GM18526 (cell line): ENCODE measurements around the gene GALNT16.

Experiments
- POLR2A ChIP-seq: IDR thresholded peaks from 3 replicates; pipeline ENCODE4 v1.6.1; 2011; ENCODE audit not compliant: insufficient read length; ENCODE audit errors: extremely low read depth

Gene GALNT16

DNA sequence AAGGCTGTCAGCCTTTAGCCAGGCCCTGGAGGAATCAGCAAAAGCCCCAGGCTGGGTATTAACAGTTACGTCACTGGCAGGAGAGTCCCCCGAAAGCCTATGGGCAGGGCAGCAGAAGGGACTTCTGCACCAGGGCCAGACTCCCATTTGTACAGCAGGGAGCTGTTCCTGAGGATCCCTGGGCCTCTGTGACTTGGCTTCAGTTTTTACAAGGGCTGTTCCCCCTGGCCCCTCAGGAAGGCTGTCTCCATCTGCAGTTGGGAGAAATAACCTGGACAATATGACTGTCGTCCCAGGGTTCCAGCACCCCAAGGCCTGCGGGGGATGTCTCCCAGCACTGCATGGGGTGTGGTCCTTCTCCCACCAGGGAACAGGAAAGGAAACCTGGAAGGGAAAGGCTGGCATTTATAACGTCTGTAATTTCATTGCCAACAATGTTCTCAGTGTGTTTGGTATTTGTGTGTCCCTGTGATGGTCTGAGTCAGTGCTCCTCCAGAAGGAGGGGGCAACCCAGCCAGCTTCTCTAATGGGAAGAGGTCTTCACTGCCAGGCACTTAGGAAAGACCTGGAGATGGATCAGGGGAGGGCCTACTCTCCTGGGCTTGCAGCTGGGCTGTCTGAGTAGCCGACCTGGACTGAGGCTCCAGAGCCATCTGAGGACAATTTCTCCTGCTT lies 95.8 kb downstream of the GALNT16 start:
- TF ChIP-seq POLR2A: no peak

DNA sequence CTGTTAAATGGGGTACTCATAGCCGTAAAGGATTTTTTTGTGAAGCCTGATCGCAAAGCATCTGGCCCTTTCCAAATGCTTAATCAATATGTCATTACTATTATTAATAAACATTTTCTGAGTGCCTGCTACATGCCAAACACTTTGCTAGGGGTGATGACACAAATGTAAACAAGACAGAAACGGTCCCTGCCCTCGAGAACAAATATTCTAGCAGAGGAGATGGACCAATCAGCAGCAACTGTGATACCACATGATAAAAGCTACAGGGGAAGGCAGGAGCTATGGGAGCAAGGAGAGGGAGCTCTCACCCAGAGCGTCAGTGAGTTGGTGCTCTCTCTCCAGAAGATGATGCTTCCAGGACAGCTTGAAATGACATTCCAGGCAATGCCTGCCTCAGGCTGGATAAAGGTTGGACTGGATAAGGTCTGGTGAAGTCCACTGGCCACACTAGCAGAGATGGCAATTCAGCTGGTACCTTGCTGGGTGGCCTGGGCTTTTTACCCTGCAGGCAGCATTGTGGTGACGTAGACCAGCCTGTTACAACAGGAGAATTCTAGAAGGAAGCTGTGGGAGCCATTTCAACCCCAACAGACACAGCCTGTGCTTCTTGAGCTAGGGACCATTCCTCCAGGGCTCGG lies 97.1 kb downstream of the GALNT16 start:
- no peak for TF ChIP-seq POLR2A

DNA sequence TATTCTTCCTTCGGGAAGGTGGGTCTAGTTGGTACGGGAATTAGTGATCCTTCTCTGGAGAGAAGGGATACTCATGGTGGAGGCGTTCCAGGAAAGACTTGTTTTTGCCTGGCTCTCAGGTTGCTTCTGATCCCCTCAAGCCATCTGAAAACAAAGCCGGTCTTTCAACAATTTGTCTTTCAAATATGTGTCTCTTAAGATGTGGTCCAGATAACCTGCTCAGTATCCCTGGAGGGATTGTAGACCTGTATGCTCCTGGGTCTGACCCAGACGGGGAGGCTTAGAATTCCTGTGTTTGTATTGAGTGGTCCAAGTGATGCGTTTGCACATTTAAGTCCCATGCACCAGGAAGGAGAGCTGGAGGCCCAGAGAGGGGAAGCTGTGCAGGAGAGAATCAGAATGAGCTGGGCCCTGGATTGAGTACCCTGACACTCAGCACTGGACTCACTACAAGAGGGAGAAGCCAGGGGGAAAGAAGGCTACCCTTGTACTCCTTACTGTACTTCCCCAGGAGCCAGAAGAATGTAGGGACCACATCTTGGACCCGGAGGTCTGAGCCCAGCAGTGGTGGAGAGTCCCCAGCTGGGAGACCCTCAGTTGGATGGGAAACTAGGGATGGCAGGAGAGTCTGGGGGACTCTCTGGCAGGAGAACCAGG lies 97.7 kb downstream of the GALNT16 start:
- no peak for TF ChIP-seq POLR2A

GRCh38 chr14:69358233-69358963 lies 98.4 kb downstream of the GALNT16 start:
- no peak for TF ChIP-seq POLR2A

GRCh38 chr14:69358966-69359365 lies 99.0 kb downstream of the GALNT16 start:
- no peak for TF ChIP-seq POLR2A

DNA sequence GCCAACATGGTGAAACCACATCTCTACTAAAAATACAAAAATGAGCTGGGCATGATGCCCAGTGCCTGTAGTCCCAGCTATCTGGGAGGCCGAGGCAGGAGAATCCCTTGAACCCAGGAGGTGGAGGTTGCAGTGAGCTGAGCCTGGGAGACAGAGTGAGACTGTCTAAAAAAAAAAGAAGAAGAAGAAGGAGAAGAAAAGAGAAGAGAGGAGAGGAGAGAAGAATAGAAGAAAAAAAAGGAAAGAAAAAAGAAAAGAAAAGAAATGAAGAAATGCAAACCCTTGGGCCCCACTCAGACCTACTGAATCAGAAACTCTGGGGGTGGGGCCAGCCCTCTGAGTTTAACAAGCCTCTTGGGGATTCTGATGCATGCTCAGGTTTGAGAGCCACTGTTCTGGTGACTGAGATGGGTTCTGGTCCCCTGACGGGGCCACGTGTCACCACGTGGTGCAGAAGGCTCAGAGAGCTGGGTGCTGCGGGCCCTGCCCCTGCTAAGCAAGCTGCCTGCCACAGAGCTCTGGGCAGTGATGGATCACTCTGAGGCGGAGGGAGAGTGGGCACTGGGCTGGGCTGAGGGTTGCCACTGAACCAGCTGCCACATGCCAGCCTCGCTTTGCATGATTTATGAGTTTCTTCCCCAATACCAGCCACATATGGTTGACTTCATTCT lies 100.6 kb downstream of the GALNT16 start:
- TF ChIP-seq POLR2A: no peak

- no peak for TF ChIP-seq POLR2A
Observed at GRCh38 chr14:69363055-69363454, 103.1 kb downstream of the GALNT16 start.

- no peak for TF ChIP-seq POLR2A
Observed at GRCh38 chr14:69363964-69364363, 104.0 kb downstream of the GALNT16 start.

DNA sequence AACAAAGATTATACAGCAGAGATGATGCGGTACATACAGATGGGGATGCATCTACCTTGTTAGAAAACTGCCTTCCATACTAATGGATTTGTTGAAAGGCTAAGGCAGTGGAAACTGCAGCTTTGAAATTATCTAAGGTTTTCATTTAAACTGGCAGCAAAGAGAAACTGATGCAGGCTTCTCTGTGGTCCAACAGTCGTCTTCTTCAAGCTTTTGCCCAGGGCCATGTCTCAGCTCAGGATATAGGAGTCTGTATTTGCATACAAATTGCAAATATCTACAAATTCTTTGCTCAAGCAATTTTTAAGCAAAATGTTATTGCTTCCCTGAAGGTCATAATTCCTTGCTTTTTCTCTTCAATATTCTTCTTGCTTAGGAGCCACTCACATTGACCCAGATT lies 104.4 kb downstream of the GALNT16 start:
- no peak for TF ChIP-seq POLR2A

DNA sequence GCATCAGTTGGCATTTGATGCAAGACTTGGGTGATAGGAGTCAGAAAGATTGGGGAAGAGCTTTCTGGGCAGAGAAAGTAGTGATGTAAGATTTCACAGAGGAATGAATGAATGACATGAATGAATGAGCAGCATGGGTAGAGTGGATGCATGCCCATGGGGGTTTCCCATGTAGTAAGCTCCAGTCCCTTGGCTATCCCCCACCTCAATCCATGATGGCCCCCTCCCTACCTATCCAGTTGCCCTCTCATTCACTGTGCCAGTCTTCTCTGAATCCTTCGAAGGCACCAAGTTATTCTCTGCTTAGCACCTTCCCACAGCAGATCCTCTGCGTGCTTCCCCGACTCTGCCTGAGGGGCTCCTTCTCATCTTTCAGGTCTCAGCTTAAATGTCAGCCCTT lies 106.1 kb downstream of the GALNT16 start:
- TF ChIP-seq POLR2A: no peak

DNA sequence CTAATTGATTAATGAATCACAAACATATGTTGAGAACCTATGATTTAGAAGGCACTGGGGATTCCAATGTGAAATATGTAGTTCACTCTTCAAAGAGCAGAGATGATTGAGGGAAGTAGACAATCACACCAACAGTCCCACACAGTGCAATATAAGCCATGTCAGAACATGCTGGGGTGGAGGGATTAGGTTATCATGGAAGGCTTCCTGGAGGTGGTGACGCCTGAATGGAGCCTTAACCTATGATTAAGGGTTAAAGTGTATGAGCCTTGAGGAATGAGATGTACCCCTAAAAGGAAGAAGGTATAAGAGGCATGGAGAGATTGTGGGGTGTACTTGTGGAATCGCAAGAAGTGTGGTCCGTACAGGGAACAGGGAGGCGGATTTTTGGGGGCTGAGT lies 106.8 kb downstream of the GALNT16 start:
- TF ChIP-seq POLR2A: no peak

DNA sequence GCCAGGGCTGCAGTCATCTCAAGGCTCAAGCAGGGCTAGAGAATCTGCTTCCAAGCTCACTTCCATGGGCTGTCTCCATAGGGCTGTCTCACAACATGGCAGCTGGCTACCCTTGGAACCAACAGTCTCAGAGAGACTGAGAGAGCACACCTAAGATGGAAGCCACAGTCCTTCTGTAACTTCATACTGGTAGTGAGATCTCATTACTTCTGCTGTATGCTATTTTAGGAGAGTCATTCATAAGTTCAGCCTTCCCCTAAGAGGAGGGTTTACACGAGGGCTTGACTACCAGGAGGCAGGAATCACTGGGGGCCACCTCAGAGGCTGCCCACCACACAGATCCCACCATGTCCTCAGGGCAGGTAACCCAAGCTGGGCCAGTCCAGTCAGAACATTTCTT lies 108.4 kb downstream of the GALNT16 start:
- no peak for TF ChIP-seq POLR2A

DNA sequence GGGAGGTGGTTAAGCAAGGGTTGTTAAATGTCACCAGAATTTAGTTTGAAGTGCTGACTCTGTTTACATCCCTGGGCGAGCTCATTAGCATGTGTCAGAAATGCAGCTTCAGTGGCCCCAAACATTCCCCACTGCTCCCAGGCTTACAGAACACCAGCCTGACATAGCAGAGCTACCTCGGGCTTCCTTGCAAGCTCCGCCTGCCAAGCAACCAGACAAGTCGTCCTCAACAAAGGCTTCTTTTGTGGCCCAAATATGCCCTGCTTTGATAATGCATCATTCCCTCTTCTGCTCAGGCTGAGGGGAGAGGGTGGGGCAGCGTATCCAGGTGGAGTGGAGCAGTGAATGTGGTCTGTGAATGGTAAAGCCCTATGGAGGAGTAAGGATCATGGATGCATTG lies 110.1 kb downstream of the GALNT16 start:
- TF ChIP-seq POLR2A: no peak

GRCh38 chr14:69372146-69372545 lies 112.2 kb downstream of the GALNT16 start:
- TF ChIP-seq POLR2A: no peak

DNA sequence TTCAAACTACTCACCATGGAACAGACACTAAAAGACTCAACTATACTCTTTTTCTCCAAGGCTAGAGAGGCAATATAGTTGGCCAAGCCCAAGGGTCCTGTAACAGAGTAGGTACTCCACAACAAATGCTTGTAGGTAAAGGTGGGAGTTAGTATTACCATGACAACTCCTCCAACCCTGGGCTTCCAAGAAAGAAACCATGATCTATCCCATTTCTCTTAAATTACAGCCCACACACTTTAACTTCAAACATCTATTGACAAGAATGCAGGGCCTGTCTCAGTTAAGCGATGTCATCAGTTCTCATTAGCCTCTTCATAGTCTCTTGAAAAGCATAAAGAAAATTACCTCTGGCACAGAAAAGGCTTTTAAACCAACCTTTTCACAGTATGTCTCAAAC lies 113.1 kb downstream of the GALNT16 start:
- TF ChIP-seq POLR2A: no peak
